K562 (cell line): ENCODE results near the gene FAM53B. TPM values are rescaled to one million over a fixed set of nuclear protein-coding genes. Genes with fewer than 3 reads are reported as not detected.

Source experiments
- ATAC-seq: fragments of 200-7000 bp; cut with Tn5 transposase; 3 replicates; pipeline ENCODE4 v1.9.1; 2020; ENCODE audit warnings: moderate library complexity
- BruUV-seq: library from RNA; stranded (reverse); fragments of 400-500 nt; replicated peaks from 2 replicates; lab custom pipeline; 2021; lab: Mats Ljungman, UMichigan
- CTCF ChIA-PET: fragments of 300-600 bp; formaldehyde crosslinking; extraction: SDS; loops from one replicate; lab custom pipeline; 2021; ENCODE audit warnings: low intra/inter-chr PET ratio; lab: Yijun Ruan, JAX
- POLR2A ChIA-PET: fragments of 300-600, 350-650 bp; sonication (Branson Sonifier 250); formaldehyde crosslinking; extraction: SDS; loops from one replicate; lab custom pipeline; 2021; ENCODE audit warnings: antibody characterized with exemption, inconsistent platforms; lab: Yijun Ruan, JAX
- DNase-seq, 4 experiments: peaks; one replicate each; pipeline versions ENCODE4 v3.0.0 to v3.0.0-alpha.2; 2011 to 2018; ENCODE audit warnings: low spot score in 3 of 4, mixed read lengths in 3 of 4; ENCODE audit errors: extremely low read depth in 1 of 4
- FAIRE-seq: peaks from 2 replicates; lab custom pipeline; 2011; peaks lifted over from hg19 to GRCh38; lab: Jason Lieb, UNC
- H2AFZ ChIP-seq: 2 replicates; pipeline ENCODE4 v1.6.0; 2011; ENCODE audit warnings: low read depth, low read length, control low read depth, inconsistent platforms
- H3K27ac ChIP-seq: fragments of 200-600 bp; 3 replicates; pipeline ENCODE4 v1.8.0; 2011; ENCODE audit warnings: low read depth, mild to moderate bottlenecking, control low read depth, inconsistent platforms, low read length, moderate library complexity, mixed read lengths; ENCODE audit errors: extremely low read depth
- H3K27me3 ChIP-seq, 2 experiments: fragments of 300-600 bp in 1 of 2; 2 replicates in 1 of 2; 3 replicates in 1 of 2; pipeline versions ENCODE4 v1.6.0 to v1.8.0; 2011; ENCODE audit warnings: inconsistent platforms in 2 of 2, low read length in 2 of 2, mild to moderate bottlenecking in 1 of 2, mixed read lengths in 1 of 2, moderate library complexity in 1 of 2; ENCODE audit not compliant: control insufficient read depth in 2 of 2, insufficient read depth in 2 of 2
- H3K36me3 ChIP-seq: fragments of 300-600 bp; 3 replicates; pipeline ENCODE4 v1.8.0; 2011; ENCODE audit warnings: mild to moderate bottlenecking, low read length, inconsistent platforms; ENCODE audit not compliant: control insufficient read depth, insufficient read depth
- H3K4me1 ChIP-seq, 2 experiments: fragments of 200-600 bp in 1 of 2; replicated peaks in 1 of 2; 2 replicates in 1 of 2; 3 replicates in 1 of 2; pipeline versions ENCODE4 v1.5.1 to v1.8.0; 2011; ENCODE audit warnings: inconsistent platforms in 2 of 2, low read length in 2 of 2, mild to moderate bottlenecking in 1 of 2, mixed read lengths in 1 of 2, moderate library complexity in 1 of 2; ENCODE audit not compliant: control insufficient read depth in 2 of 2, insufficient read depth in 2 of 2
- H3K4me2 ChIP-seq: 2 replicates; pipeline ENCODE4 v1.6.1; 2011; ENCODE audit warnings: low read length, control low read depth, inconsistent platforms, mixed read lengths; ENCODE audit not compliant: insufficient read depth
- H3K4me3 ChIP-seq: fragments of 200-600 bp; sonication (generic), shearing (Covaris generic); 2 replicates; pipeline ENCODE4 v1.5.1; 2016; ENCODE audit warnings: control low read depth, inconsistent platforms
- H3K79me2 ChIP-seq: fragments of 200-600 bp; 3 replicates; pipeline ENCODE4 v1.8.0; 2011; ENCODE audit warnings: low read length, inconsistent platforms; ENCODE audit not compliant: control insufficient read depth, insufficient read depth
- H3K9ac ChIP-seq, 2 experiments: 2 replicates each; pipeline versions ENCODE4 v1.6.0 to v1.6.1; 2011; ENCODE audit warnings: low read depth in 2 of 2, low read length in 2 of 2, control low read depth in 1 of 2, inconsistent platforms in 1 of 2, mild to moderate bottlenecking in 1 of 2, mixed read lengths in 1 of 2; ENCODE audit not compliant: insufficient read depth in 1 of 2
- H3K9me1 ChIP-seq: one replicate; pipeline ENCODE4 v1.6.0; 2011; ENCODE audit warnings: inconsistent platforms, mild to moderate bottlenecking, low read length, moderate library complexity; ENCODE audit not compliant: control insufficient read depth, insufficient read depth
- H3K9me3 ChIP-seq: replicated peaks from 2 replicates; pipeline ENCODE4 v1.5.1; 2011; ENCODE audit warnings: low read depth, low read length, inconsistent platforms; ENCODE audit not compliant: control insufficient read depth, insufficient read depth
- H4K20me1 ChIP-seq: replicated peaks from 2 replicates; pipeline ENCODE4 v1.6.1; 2011; ENCODE audit warnings: low read length, inconsistent platforms, mixed read lengths; ENCODE audit not compliant: control insufficient read depth, insufficient read depth
- CC2D1A ChIP-seq: fragments of 450-650 bp; IDR thresholded peaks from 2 replicates; pipeline ENCODE4 v1.6.1; 2017; ENCODE audit warnings: mild to moderate bottlenecking
- JUN ChIP-seq, 2 experiments: sonication (generic) in 1 of 2; formaldehyde crosslinking in 1 of 2; IDR thresholded peaks; 2 replicates each; pipeline versions ENCODE4 v1.6.1 to v1.8.0; 2012 to 2022; ENCODE audit warnings: borderline replicate concordance in 2 of 2, mild to moderate bottlenecking in 2 of 2, improper control_type of control experiment in 1 of 2, low read depth in 1 of 2, low read length in 1 of 2, missing genetic modification reagents in 1 of 2
- NFE2L1 ChIP-seq: fragments of 450-650 bp; IDR thresholded peaks from 2 replicates; pipeline ENCODE4 v1.6.1; 2016; ENCODE audit warnings: missing genetic modification characterization, low read depth, mild to moderate bottlenecking, missing compliant biosample characterization, moderate library complexity, borderline replicate concordance
- WGBS: fragments of 100-300 bp; shearing (Covaris generic); methylation state at CpG from one replicate; pipeline ENCODE4 v1.1.6; 2016; ENCODE audit warnings: low coverage, mixed read lengths; ENCODE audit not compliant: insufficient coverage; ENCODE audit errors: missing lambda C conversion rate; 5-methylcytosine and 5-hydroxymethylcytosine counted together
- in situ Hi-C: fragments of 300-500 bp; cut with MboI; formaldehyde crosslinking; loops from 4 replicates; pipeline ENCODE4 v1.15.0; 2018; ENCODE audit warnings: inconsistent platforms, mixed read lengths
- intact Hi-C: fragments of 100-400 bp; cut with micrococcal nuclease; formaldehyde crosslinking; loops from 2 replicates; pipeline ENCODE4 v1.14.2; 2022
- polyA plus RNA-seq, 8 experiments: library from polyadenylated mRNA; depleted of rRNA in 4 of 8; stranded (reverse) in 5 of 8; unstranded in 3 of 8; fragments of >200 nt; fragmentation: Nextera tagmentation in 2 of 8; fragmentation: Illumina TruSeq in 1 of 8; extraction: Ambion mirVana in 2 of 8; extraction: Trizol in 1 of 8; gene quantifications; 2 replicates each; pipeline versions ENCODE4 v1.2.1 to v1.2.3, GENCODE V29; 2011 to 2014; ENCODE audit warnings: inconsistent platforms in 1 of 8, missing spikeins in 1 of 8
- total RNA-seq, 7 experiments: library from RNA; depleted of rRNA in 6 of 7; stranded (reverse); fragments of >200 nt in 6 of 7; fragmentation: Illumina TruSeq in 2 of 7; extraction: Trizol in 2 of 7; gene quantifications; 2 replicates each; pipeline versions ENCODE4 v1.2.1 to v1.2.3, GENCODE V29; 2011 to 2021; ENCODE audit warnings: low replicate concordance in 1 of 7
- TF ChIP-seq, protein P1 (sequence below), 2 experiments: fragments of 450-650 bp in 1 of 2; sonication (generic) in 1 of 2; formaldehyde crosslinking; conservative IDR thresholded peaks; 2 replicates each; pipeline versions ENCODE4 v1.4.0 to v1.8.1; 2020 to 2022; ENCODE audit warnings: mild to moderate bottlenecking in 1 of 2, missing genetic modification reagents in 1 of 2
- TF ChIP-seq, protein P2 (sequence below), 2 experiments: IDR thresholded peaks in 1 of 2; conservative IDR thresholded peaks in 1 of 2; 2 replicates each; pipeline ENCODE4 v1.6.1; 2016; ENCODE audit warnings: low read depth in 2 of 2, mild to moderate bottlenecking in 1 of 2, missing compliant biosample characterization in 1 of 2, missing genetic modification characterization in 1 of 2, moderate library complexity in 1 of 2

FAM53B gene
- total and polyA plus RNA-seq, 9 of the 15 experiments (the other 6 are each of a cell fraction or from before 2014, with no cell fraction given) = 0.03 to 16.5 (median 5.0) TPM

DNA sequence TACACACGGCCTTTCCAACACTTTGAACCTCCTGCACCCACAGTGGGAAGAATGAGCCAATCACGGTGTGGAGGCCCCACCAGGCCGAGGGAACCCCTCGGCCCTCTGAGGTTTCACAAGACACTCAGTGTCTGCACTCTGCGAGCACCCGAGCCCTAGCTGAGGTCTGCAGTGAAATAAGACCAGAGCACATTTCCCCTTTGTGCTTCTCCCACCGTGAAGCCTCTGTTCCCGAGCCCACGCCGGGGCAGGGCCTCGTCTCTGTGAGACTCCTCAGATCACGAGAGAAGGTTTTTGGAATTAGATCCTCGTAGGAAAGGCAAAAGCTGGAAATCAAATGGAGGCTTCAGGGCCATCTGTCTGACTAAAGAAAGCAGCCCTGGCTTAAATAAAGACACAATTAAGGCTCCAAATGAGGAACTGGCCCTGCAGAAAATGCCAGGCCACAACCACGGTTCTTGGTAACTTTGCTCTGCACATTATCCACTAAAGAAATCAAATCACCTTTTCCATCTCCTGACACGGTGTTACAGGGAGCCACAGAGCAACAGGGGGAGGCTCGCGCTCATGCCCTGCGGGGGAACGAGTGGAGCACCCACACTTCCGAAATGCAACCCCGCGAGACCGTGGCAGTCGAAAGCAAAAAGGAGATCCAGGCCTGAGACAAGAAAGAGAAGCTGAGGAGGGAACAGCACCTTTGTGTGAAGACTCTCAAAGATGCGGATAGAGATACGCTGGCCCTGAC, 43.7 kb downstream of the FAM53B start (continued):
- TF ChIP-seq, protein P1, sequence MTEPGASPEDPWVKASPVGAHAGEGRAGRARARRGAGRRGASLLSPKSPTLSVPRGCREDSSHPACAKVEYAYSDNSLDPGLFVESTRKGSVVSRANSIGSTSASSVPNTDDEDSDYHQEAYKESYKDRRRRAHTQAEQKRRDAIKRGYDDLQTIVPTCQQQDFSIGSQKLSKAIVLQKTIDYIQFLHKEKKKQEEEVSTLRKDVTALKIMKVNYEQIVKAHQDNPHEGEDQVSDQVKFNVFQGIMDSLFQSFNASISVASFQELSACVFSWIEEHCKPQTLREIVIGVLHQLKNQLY (CRISPR knock-in tag; conservative IDR thresholded peaks at IDR 0.05) = no peak

DNA sequence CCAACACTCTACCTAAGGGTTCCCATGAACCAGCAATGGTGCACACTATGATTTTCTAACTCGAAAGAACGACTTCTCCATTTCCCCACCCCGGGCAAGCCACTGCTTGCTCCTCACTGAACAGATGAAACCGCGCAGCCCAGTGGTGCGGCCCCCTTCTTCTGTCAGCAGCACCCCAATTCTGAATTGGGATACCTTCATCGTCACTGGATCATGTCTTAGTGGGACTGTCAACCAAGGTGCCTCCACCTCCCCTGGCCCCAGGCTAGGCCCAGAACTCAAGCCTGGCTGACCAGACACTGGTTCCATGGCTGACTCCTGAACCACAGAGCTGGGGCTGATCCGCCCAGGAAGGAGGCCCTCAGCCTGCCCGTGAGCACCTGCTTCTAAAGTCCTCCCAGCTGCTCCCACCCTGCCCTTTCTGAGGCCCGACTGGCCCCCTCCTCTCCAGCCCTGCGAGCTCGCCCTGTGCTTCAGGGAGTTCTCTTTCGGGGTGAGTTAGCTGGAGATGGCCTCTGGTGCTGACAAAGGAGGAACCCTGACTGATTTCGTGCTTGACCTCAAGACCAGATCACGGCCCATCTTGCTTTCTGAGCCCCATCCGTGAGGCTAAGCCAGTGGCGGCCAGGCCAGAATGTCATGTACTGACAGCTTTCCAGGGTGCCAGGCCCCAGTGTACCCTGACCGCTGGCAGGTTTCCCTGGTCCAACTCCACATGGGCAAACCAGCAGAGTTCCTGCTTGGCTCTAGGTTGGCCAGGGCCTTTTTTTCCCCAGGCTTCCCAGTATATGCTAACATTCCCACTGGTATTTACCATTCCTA, 44.5 kb downstream of the FAM53B start:
- ATAC-seq (no peak), DNase-seq (no peak), FAIRE-seq (no peak)
- 92% methylated on average over 10 of the region's 18 CpGs for WGBS
- Histone ChIP-seq H3K9me1 (no peaks in the 10 kb centered on the region), H3K4me2 (no peak overlapping the region), H2AFZ (no peak overlapping the region), H3K79me2 (peaks cover 3% of the 10 kb centered on the region; the same call in 1 of the 3 replicates), H3K27me3 (no peaks in the 10 kb centered on the region), H3K9me3 (no peaks in the 10 kb centered on the region), H3K9ac (peak overlapping the region in 1 of 2 experiments; percentile 54; a peak in 2 of 4 replicates), H3K4me3 (no peak overlapping the region), H3K27ac (no peak overlapping the region), H3K4me1 (peaks cover 15 to 35% of the 10 kb centered on the region in 2 experiments), H4K20me1 (no peaks in the 10 kb centered on the region), H3K36me3 (peaks cover 62% of the 10 kb centered on the region)
- in situ Hi-C loops = no loop called here
- ChIA-PET CTCF (no interaction called here), POLR2A (interaction anchor here (0.6 kb wide), 1 partner anchor 204 kb away, joined by 3 read pairs; no protein-coding TSS in a partner anchor)
- no TSS peak for BruUV-seq
- intact Hi-C loops = no loop called here
- no peak for TF ChIP-seq CC2D1A
- TF ChIP-seq NFE2L1 (tag) = no peak
- TF ChIP-seq, protein P2, sequence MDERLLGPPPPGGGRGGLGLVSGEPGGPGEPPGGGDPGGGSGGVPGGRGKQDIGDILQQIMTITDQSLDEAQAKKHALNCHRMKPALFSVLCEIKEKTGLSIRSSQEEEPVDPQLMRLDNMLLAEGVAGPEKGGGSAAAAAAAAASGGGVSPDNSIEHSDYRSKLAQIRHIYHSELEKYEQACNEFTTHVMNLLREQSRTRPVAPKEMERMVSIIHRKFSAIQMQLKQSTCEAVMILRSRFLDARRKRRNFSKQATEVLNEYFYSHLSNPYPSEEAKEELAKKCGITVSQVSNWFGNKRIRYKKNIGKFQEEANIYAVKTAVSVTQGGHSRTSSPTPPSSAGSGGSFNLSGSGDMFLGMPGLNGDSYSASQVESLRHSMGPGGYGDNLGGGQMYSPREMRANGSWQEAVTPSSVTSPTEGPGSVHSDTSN (CRISPR knock-in tag; IDR thresholded peaks at IDR 0.05; ENCODE audit: low read depth) = no peak
- TF ChIP-seq, protein P2 (tag; conservative IDR thresholded peaks at IDR 0.05; ENCODE audit: low read depth) = no peak
- TF ChIP-seq JUN (IDR thresholded peaks at IDR 0.05; ENCODE audit: borderline replicate concordance, low read depth, low read length) = no peak
- TF ChIP-seq JUN (CRISPR knock-in tag; IDR thresholded peaks at IDR 0.05; ENCODE audit: borderline replicate concordance) = no peak
